Activated CD8-positive, alpha-beta memory T cell treated with anti-CD3 and anti-CD28 coated beads for 48 hours (primary cell): Measurements from ENCODE around the gene BEST2.
A peak's percentile ranks its signal among the peaks of the same experiment; 100 is the strongest.

Experiments
- DNase-seq, 3 experiments: peaks; one replicate each; pipeline ENCODE4 v3.0.0-alpha.2; 2020; ENCODE audit warnings: low read depth in 2 of 3, low spot score in 2 of 3

BEST2 gene

GRCh38 chr19:12767150-12767549, 15.6 kb downstream of the BEST2 start:
- DNase-seq, result no peak

GRCh38 chr19:12767666-12768065, 16.1 kb downstream of the BEST2 start:
- DNase-seq, result no peak

- DNase-seq, result no peak
These were observed 18.1 kb downstream of the BEST2 start for GRCh38 chr19:12769689-12770088.

- DNase-seq, result no peak
These were observed 19.3 kb downstream of the BEST2 start for GRCh38 chr19:12770922-12771321.

- DNase-seq, result no peak
These were observed 20.7 kb downstream of the BEST2 start for GRCh38 chr19:12772323-12772722.

GRCh38 chr19:12773571-12773970, 22.0 kb downstream of the BEST2 start:
- DNase-seq, result no peak

GRCh38 chr19:12774588-12775555, 23.3 kb downstream of the BEST2 start, which contains the start of gene HOOK2:
Gene HOOK2 (minus strand): TSS chr19:12775552. CDS start chr19:12775449, 103 bp downstream.
- DNase-seq, result no peak

- peak in 1 of 3 experiments; percentile 78 for DNase-seq
These were observed 25.8 kb downstream of the BEST2 start for GRCh38 chr19:12777217-12778016.

- DNase-seq, result no peak
These were observed 26.7 kb downstream of the BEST2 start for GRCh38 chr19:12778017-12778904.

- no peak for DNase-seq
These were observed 27.2 kb downstream of the BEST2 start for GRCh38 chr19:12778905-12779161.

GRCh38 chr19:12779162-12779993, 27.8 kb downstream of the BEST2 start:
- DNase-seq, result no peak

GRCh38 chr19:12782174-12782423, 30.5 kb downstream of the BEST2 start:
- DNase-seq, result no peak

- DNase-seq, result peak; percentile 83 to 91 (median 90)
These were observed 31.1 kb downstream of the BEST2 start for GRCh38 chr19:12782424-12783290.

- no peak for DNase-seq
These were observed 31.8 kb downstream of the BEST2 start for GRCh38 chr19:12783291-12783848.

- no peak for DNase-seq
These were observed 32.3 kb downstream of the BEST2 start for GRCh38 chr19:12783849-12784393.

- no peak for DNase-seq
These were observed 32.8 kb downstream of the BEST2 start for GRCh38 chr19:12784394-12784870.

- no peak for DNase-seq
These were observed 33.4 kb downstream of the BEST2 start for GRCh38 chr19:12784871-12785430.

GRCh38 chr19:12785431-12786031, 33.9 kb downstream of the BEST2 start:
- DNase-seq, result no peak
